Measurements from ENCODE around the gene TPM4.

DNA sequence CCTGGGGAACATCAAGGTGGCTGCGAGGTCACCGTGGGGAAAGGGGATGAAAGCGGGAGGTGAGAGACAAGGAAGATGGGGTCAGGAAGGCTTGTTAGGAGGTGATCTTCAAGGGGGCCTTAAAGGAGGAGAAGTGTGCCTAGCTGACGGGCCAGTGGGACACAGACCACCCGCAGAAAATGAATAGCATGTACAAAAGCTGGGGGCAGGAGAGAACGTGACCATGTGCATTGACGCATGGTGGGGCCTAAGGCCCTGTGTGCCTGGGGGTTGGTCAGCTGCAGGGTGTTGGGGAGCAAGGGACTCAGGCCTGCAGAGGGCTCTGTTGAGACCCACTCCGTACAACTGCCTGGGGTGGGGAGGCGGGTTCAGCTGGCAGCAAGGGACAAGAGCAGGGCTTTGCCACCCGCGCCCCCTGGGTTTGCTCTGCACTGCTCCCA is 41.3 kb downstream of the TPM4 start:
- TF ChIP-seq NFIC (IDR thresholded peaks at IDR 0.05; ENCODE audit: low read length) (no peak), ZNF484 (CRISPR knock-in tag; IDR thresholded peaks at IDR 0.05; ENCODE audit: borderline replicate concordance, low read depth) (no peak), NKX3-1 (CRISPR knock-in tag; IDR thresholded peaks at IDR 0.05) (no peak), ZFX (CRISPR knock-in tag; IDR thresholded peaks at IDR 0.05; ENCODE audit: low read depth) (no peak), HNRNPH1 (optimal IDR thresholded peaks at IDR 0.05; ENCODE audit: low read depth, low read length) (no peak), SRSF1 (optimal IDR thresholded peaks at IDR 0.05; ENCODE audit: low read depth, low read length) (no peak), ONECUT2 (CRISPR knock-in tag; IDR thresholded peaks at IDR 0.05) (no peak), ARNTL (CRISPR knock-in tag; IDR thresholded peaks at IDR 0.05) (no peak), POLR2A (IDR thresholded peaks at IDR 0.05; ENCODE audit: insufficient read depth in 1 of 2, low read depth in 2 of 2, low read length in 2 of 2) (no peak)
- TF ChIP-seq, protein P1, sequence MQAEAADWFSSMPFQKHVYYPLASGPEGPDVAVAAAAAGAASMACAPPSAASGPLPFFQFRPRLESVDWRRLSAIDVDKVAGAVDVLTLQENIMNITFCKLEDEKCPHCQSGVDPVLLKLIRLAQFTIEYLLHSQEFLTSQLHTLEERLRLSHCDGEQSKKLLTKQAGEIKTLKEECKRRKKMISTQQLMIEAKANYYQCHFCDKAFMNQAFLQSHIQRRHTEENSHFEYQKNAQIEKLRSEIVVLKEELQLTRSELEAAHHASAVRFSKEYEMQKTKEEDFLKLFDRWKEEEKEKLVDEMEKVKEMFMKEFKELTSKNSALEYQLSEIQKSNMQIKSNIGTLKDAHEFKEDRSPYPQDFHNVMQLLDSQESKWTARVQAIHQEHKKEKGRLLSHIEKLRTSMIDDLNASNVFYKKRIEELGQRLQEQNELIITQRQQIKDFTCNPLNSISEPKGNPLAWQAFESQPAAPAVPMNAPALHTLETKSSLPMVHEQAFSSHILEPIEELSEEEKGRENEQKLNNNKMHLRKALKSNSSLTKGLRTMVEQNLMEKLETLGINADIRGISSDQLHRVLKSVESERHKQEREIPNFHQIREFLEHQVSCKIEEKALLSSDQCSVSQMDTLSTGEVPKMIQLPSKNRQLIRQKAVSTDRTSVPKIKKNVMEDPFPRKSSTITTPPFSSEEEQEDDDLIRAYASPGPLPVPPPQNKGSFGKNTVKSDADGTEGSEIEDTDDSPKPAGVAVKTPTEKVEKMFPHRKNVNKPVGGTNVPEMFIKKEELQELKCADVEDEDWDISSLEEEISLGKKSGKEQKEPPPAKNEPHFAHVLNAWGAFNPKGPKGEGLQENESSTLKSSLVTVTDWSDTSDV (CRISPR knock-in tag; IDR thresholded peaks at IDR 0.05), result no peak
- TF ChIP-seq, protein P2, sequence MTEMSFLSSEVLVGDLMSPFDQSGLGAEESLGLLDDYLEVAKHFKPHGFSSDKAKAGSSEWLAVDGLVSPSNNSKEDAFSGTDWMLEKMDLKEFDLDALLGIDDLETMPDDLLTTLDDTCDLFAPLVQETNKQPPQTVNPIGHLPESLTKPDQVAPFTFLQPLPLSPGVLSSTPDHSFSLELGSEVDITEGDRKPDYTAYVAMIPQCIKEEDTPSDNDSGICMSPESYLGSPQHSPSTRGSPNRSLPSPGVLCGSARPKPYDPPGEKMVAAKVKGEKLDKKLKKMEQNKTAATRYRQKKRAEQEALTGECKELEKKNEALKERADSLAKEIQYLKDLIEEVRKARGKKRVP (CRISPR knock-in tag; IDR thresholded peaks at IDR 0.05), result no peak
- TF ChIP-seq, protein P3, sequence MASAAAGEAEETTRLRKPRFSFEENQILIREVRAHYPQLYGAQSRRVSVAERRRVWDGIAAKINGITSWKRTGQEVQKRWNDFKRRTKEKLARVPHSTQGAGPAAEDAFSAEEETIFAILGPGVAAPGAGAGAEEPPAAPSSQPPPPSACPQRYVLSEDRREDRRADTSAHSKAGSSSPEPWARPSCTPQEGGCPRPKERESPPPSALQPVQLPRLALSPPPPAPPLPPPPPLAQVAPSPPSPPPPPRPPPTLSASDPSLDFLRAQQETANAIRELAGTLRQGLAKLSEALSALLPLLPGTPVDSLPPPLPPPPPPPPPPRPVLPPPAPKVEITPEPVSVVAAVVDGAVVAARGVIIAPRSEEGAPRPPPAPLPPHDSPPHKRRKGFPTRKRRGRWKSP (CRISPR knock-in tag; IDR thresholded peaks at IDR 0.05), result no peak

All from HepG2 (cell line).